Stimulated activated CD8-positive, alpha-beta memory T cell treated with anti-CD3 and anti-CD28 coated beads, Interleukin-7, amount 100 ng/mL, for 24 hours (primary cell): Measurements from ENCODE around the gene IRF5.
"Not testable (repeated sequence)": the region's sequence is repeated elsewhere in the genome, so short reads cannot be mapped to it uniquely, and the experiment has no call there.

Experiments used
- DNase-seq: peaks from one replicate; pipeline ENCODE4 v3.0.0-alpha.2; 2020; ENCODE audit warnings: low read depth

The IRF5 gene

DNA sequence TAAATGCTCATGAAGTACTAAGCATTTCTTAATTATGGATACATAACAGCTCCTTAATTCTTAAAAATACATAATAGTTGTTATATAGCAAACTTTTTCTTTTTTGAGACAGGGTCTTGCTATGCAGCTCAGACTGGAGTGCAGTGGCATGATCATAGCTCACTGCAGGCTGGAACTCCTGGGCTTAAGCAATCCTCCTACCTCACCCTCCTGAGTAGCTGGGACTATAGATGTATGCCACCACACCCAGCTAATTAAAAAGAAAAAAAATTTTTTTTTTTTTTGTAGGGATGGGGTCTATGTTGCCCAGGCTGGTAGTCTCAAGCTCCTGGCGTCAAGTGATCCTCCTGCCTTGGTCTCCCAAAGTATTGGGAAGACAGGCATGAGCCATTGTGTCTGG, 30.9 kb downstream of the IRF5 start:
- no peak for DNase-seq

DNA sequence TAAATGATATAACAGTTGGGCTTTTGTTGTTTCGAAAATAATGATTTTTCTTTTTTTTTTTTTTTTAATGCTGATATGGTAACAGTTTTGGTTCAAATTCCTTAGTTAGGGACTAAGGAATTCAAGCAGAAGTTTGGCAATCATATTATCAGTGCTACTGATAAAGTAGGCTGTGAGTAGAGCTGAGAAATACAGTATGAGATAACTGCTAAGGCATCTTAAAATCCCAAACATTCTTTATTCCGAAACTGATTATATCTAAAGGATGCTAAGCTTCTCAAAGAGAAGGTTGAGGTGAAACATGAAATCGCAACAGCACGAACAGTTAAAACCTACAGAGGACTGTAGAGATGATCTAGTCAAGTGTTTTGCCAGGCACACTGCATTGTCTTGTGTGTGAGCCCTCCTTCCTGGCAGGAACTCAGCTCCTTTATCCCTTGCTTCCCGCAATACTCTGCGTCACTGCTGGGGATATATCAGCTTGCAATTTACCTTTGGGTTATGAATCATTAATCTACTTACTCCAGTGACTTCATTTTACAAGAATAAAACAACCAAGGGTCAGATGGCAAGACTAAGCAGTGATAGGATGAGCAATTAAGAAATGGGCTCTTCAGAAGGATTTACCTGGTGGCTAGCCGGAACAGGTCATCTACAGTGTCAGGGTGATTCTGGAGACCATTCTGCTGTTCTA, 36.7 kb downstream of the IRF5 start:
- DNase-seq, result no peak

DNA sequence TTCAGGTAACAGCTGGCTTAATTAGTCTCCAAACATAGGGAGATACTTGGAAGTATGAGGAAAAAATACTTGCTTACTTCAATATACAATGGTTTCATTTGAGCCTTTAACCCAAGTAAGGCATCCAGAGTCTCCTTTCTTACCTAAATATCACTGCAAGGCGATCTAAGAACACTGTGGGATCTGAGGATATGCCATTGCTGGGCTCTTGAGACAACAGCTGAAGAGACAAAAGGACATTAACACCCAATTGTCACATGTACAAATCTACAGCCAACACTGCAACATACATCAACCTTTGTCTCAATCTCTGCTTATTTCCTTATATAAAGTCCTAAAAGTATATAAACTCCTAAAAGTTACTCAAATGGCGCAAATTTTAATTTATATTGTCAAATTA, 44.4 kb downstream of the IRF5 start:
- DNase-seq, result no peak

- DNase-seq, result no peak
These were observed 47.9 kb downstream of the IRF5 start for GRCh38 chr7:128985660-128986059.

DNA sequence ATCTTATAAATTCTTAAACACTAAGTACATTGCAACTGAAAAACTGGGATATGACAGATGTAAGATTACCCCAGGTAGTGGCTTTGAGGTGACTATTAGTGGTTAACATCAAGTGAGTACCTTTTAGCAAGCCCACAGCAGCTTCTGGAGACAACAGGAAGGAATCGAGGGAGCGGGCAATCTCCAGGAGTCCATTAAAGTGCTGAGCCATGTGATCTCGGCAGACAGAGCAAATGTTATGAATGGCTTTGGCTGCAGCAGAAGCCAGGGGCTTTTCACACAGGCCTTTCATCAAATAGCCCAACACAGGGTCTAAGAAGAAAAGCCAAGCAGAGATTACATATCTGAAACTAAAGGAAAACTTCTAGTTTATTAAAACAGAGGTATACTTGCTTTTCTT, 48.9 kb downstream of the IRF5 start:
- no peak for DNase-seq

DNA sequence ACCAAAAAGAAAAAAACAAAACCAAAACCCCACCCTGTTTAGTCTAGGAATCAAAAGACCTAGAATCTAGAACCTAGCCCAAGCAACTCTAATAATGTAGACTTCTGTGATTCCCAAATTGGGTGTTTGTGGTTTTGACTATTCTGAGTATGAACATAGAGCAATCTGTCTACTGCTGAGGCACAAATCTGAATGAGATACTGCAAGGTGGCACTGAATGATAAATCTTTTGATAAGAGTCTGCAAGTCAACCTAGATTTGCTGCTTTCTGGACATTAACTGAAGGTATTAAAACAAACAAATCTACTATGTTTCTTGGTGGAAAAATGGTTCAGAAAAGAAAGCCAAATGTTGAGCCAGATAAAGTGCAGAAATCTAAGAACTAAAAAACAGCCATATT, 50.6 kb downstream of the IRF5 start:
- no peak for DNase-seq

- DNase-seq, result no peak
These were observed 52.2 kb downstream of the IRF5 start for GRCh38 chr7:128989961-128990360.

DNA sequence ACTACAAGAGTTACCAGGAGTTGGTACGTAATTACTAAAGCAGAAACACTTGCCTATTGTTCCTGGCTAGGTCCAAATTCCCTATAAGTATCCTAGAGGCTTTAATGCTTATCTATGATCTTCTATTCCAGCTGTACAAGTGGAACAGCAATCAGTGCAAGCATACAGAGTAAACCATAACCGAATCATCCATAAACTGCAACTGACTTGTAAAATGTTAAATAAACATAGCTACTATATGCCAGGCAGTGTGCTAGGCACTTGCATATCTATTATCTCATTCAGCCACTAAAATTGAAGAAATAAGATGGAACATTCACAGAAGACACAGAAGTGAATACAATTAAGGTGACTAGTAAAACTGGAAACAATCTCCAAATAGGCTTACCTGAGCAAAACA, 55.7 kb downstream of the IRF5 start:
- DNase-seq, result no peak

DNA sequence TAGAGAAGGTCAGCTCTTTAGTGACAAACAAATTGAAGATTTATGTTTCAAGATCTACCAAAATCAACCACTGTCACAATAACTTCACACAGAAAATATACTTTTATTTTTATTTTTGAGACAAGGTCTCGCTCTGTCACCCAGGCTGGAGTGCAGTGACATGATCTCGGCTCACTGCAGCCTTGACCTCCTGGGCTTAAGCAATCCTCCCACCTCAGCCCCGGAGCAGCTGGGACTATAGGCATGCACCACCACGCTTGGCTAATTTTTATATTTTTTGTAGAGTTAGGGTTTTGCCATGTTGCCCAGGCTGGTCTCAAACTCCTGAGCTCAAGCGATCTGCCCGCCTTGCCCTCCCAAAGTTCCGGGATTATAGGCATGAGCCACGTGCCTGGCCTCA, 56.8 kb downstream of the IRF5 start:
- DNase-seq, result not testable (repeated sequence)

DNA sequence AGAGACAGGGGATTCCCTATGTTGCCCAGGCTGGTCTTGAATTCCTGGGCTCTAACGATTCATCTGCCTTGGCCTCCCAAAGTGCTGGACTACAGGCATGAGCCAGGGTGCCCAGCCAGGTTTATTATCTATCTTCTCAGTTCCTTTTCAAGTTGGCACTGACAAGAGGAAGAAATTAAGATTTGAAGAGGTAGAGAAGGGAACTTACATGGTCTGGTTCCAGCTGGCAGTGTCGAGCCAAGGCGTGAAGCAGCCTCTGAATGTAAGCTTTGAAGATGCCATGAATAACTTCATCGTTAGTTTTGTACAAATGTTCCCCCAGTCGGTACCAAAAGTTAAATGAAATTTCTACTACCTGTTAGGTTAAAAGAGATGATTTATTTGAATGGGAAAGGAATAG, 59.5 kb downstream of the IRF5 start:
- no peak for DNase-seq
